HG02943 (cell line): ENCODE measurements around the gene DNAJC1.
A peak's percentile ranks its signal among the peaks of the same experiment; 100 is the strongest.
"Not testable (repeated sequence)": the region's sequence is repeated elsewhere in the genome, so short reads cannot be mapped to it uniquely, and the experiment has no call there.

Experiments
- ATAC-seq: cut with Tn5 transposase; IDR thresholded peaks from one replicate; pipeline ENCODE4 v1.9.1; 2021; ENCODE audit warnings: mild to moderate bottlenecking, low read depth, moderate library complexity; ENCODE audit not compliant: unreplicated experiment

DNAJC1 gene

DNA sequence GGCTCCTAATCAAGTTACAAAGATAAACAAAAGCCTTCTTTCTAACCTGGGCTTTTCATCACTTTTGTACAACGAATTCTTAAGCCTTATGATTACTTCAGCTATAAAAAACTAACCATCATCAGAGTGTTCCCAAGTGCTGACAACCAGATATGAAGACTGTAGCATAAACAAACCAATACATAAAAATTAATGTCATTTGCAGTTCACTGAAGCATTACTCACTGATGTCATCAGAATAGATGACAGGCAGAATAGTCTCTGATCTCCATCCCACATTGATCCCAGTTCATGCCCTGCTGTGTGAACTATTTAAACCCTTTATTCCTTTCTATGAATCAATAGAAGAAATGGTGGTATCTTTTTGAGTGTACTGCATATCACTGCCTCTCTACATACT is 84.4 kb downstream of the DNAJC1 start:
- ATAC-seq, result no peak

DNA sequence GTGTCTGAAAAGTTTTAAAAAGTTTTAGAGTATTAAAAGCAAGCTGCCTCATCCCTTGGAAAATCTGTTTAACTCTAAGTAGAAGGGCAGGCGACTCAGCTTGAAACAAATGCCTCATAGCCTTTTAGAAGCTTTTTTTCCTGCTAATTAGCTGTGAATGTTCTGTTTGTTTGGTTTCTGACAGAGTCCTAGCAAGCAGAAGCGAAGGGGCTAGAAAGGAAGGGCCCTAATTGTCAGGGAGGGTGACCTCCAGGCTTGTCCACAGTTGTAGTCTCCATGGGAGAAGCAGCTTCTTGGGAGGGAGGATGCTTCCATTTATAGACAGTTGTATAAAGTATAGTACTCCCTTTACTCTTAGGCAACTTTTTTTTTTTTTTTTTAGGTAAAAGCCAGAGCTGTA is 90.9 kb downstream of the DNAJC1 start:
- ATAC-seq, result no peak

DNA sequence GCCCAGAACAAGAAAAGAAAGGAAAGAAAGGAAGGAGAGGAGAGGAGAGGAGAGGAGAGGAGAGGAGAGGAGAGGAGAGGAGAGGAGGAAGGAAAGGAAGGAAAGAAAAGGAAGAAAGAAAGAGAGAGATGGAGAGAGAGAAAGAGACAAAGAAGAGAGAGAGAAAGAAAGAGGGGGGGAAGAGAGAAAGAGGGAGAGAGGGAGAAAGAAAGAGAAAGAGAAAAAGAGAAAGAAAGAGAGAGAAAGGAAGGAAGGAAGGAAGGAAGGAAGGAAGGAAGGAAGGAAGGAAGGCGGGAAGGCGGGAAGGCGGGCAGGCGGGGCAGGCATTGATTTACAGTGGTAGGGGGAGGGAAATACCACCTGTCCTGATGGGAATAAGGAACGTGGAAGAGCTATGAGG is 92.7 kb downstream of the DNAJC1 start:
- no peak for ATAC-seq

DNA sequence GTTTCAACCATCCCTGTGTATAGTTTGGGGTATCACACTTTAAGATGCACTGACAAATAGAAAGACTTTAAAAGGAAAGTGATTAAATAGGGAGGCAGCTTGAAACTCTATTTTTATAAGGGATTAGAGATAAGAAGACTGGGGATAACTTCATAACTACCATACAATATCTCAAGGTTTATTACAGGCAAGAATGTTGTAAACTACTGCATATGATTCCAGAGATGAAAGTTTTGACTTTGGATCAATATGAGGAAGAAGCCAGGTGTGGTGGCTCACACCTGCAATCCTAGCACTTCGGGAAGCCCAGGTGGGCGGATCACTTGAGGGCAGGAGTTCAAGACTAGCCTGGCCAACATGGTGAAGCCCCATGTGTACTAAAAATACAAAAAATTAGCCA is 96.1 kb downstream of the DNAJC1 start:
- no peak for ATAC-seq

DNA sequence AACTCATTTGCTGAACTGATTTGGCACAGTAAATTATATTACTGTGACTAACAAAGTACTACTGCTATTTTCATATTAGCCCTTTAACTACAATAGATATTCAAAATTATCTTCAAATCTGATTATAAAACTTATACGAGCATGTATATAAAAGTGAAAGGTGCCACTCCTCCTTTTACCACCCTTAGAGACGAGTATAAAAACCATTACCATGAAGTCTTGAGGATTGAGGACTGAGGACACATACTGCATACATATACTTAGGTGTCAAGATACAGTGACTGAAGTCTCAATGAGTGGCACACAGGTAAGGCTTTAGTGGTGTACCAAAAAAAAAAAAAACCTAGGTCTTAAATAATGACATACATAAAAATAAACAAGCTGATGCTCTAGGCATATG is 98.6 kb downstream of the DNAJC1 start:
- no peak for ATAC-seq

DNA sequence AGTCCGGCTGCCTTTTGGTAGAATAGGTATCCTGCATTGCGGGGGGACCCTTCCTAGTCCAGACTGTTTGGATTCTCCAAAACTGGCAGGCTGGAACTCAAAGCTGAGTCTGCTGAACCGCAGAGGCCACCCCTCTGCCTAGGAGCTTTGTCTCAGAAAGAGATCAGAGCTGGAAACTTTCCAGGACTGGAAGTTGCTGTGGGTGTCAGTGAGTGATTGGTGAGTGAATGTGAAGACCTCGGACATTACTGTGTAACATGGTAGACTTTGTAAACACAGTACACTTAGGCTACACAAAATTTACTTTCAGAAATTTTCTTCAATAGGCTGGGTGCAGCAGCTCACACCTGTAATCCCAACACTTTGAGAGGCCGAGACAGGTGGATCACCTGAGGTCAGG is 103.8 kb downstream of the DNAJC1 start:
- ATAC-seq, result no peak

DNA sequence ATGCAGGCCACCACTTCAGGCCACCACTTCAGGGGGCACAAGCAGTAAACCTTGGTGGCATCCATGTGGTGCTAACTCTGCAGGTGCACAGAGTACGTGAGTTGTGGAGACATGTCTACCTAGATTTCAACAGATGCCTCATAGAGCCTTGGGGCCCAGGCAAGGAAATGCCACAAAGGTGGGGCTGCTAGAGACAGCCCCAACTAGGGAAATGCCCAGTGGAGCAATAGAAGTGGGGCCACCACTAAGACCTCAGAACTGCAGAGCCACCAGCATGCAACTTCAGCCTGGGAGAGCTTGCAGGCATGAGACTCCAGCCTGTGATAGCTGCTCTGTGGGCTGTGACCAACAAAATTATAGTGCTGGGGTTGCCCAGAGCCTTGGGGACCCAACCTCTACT is 107.6 kb downstream of the DNAJC1 start:
- no peak for ATAC-seq

DNA sequence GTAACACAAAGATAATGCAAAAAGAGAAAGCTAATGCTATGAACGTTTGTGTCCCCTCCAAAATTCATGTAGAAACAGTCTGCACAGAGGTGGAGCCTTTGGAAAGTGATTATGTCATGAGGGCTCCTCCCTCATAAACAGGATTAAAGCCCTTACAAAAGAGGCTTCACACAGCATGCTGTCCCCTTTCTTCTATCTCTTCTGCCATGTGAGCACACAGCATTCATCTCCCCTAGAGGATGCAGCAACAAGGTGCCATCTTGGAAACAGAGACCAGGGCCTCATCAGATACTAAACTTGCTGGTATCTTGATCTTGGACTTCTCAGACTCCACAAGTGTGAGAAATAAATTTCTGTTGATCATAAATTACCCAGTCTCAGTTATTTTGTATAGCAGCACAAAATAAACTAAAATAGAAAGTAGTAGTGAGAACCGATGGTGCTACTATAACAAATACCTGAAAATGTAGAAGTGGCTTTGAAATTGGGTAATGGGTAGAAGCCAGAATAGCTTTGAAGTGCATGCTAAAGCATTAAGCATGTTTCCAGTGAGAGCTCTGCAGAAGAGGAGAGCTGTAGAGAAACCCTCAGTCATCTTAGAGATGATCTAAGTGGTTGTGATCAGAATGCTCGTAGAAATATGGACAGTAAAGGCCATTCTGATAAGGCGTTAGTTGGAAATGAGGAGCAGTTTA is 108.7 kb downstream of the DNAJC1 start:
- ATAC-seq, result no peak

DNA sequence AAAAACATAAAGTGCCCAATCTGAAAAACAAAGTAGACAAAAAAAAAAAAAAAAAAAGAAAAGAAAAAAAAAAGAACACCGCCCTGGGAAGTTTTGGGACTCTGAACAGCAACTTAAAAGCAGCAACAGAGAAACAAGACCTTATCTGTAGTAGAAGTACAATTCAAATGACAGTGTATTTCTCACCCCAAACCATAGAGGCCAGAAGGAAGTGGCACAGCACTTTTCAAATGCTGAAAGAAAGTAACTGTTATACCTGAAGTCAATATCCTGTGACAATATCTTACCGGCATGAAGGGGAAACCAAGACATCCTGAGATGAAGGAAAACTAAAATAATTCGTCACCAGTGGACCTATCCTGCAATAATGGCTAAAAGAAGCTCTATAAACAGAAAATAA is 112.1 kb downstream of the DNAJC1 start:
- ATAC-seq, result no peak

DNA sequence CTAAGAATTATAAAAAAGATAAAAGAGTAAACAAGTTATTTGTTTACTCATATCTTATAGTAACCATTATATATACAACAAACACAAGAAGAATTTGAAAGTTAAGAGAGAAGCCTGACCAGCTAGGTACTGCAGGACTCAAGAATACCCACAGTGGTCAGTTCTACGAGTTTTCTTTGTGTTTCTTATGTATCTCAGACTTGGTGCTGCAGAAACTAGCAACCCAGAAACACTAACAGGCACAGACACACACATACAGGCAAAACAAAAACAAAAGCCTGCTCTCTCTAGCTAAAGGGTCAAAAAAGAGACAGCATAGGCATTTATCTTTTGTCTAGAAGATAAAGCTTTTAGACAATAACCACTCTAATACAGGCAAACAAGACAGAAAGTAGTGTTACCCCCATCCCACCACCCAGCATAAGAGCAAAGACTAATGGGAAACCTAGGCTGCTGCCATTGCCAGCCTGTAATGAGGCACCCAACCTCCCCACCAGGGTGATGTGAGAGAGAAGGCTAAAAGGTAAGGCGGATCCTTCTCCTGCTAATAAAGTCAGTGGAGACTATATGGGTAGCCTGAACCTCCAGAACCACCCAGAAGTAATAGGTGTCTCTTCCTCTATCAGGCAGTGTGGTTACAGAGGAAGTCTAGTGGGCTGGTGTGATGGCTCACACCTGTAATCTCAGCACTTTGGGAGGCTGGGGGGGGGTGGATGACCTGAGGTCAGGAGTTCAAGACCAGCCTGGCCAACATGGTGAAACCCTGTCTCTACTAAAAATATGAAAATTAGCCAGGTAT is 113.9 kb downstream of the DNAJC1 start:
- no peak for ATAC-seq

DNA sequence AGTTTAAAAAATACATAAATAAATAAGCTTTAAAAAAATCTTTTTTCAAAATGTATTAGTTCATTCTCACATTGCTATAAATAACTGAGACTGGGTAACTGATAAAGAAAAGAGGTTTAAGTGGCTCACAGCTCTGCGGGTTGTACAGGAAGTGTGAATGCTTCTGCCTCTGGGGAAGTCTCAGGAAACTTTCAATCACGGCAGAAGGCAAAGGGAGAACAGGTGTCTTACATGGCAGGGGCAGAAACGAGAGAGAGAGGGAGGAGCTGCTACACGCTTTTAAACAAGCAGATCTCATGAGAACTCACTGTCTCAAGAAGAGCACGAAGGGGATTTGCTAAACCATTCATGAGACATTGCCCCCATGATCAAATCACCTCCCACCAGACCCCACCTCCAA is 114.6 kb downstream of the DNAJC1 start:
- peak; percentile 97 for ATAC-seq

DNA sequence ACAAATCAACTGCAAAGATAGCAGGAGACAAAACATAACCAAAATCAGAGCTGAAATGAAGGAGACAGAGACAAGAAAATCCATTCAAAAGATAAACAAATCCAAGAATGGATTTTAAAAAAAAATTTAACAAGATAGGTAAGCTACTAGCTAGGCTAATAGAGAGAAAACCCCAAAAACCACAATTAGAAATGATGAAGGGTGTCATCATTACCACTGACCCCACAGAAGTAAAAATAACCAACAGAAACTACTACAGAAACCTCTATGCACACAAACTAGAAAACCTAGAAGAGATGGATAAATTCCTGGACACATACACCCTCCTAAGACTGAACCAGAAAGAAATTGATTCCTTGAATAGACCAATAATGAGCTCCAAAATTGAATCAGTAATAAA is 117.6 kb downstream of the DNAJC1 start:
- ATAC-seq, result no peak

DNA sequence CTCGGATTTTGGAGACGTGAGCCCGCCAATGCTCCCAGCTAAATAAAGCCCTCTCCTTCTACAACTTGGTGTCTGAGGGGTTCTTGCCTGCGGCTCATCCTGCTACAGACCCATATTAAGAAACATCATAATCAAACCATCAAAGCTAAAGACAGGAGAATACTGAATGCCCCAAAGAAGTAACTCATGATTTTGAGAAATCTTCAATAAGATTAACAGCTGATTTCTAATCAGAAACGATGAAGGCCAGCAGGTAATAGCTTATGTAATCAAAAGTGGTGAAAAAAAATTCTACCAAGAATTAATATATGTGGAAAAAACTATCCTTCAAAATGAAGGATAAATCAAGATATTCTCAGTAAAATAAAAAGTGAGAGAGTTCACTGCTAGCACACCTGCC is 130.3 kb downstream of the DNAJC1 start:
- no peak for ATAC-seq

DNA sequence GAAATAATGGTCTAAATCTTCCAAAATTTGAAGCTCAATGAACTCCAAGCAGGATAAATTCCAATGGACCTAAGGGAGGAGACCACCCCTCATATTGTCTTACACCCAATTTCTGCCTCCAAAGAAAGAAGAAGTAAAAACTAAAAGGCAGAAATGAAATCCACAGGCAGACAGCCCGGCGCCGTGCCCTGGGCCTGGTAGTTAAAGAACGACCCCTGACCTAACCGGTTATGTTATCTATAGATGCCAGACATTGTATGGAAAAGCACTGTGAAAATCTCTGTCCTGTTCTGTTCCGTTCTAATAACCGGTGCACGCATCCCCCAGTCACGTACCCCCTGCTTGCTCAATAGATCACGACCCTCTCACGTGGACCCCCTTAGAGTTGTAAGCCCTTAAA is 130.8 kb downstream of the DNAJC1 start:
- ATAC-seq, result not testable (repeated sequence)

DNA sequence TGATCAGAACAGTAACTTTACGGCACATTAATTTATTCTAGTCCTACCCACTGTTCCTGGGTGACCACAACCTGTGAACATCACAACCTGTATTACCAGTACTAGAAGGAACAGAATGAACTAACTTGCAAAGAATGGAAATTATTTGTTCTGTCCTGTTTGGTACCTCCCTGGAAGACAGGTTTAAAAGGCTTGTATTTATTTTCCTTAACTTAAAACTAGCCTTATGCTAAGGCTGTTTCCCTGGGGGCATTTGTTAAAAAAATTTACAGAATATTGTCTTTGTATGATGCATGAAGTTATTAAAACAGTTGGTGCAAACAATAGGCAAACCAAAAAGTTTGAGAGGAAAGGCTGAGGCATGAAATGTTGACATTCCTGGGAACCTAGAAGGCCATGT is 132.7 kb downstream of the DNAJC1 start:
- ATAC-seq, result no peak

DNA sequence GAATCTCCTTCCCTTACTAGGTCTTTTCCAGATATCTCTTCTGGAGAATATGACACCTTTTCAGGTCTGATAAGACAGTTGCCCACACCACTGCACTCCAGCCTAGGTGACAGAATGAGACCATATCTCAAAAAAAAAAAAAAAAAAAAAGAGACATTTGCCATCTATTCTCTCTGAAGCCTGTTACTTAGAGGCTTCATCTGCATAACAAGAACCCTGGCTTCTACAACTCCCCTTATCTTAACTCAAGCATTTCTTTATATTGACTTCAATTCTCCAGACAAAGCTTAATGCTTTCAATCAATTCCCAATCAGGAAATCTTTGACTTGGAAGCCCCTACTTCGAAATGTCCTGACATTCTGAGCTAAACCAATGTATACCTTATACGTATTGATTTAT is 134.4 kb downstream of the DNAJC1 start:
- ATAC-seq, result not testable (repeated sequence)

DNA sequence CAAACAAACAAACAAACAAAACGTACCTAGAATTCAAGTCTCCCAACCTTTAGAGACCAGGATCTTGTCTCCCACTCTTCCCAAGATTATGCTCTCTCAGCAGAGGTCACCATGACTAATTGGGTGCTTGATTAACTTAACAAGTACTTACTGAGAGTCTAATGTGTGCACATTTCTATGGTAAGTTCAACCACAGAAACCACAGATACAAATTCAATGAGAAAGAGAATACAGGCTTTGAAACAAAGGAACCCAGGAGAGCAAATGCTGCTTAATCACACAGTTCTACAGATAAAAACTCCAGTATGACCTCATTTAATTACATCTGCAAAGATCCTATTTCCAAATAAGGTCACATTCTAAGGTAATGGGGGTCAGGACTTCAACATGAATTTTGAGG is 142.8 kb downstream of the DNAJC1 start:
- ATAC-seq, result no peak

DNA sequence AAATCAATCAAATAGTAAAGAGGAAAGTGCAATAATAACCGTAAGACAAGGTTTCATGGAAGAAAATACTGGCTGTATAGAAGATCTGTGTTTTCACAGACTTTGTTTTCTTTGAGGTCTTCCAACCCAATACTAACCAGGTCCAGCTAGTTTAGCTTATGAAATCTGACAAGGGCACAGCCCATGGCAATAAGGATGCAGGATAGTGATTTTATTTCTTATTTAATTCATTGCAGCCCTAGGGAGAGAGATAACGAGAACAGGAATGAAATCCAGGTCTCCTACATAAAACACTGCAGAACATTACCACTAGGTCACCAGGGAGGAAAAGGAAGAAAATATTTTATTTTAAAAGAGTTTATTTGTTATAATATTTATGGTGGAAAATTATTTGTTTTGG is 145.1 kb downstream of the DNAJC1 start:
- no peak for ATAC-seq

DNA sequence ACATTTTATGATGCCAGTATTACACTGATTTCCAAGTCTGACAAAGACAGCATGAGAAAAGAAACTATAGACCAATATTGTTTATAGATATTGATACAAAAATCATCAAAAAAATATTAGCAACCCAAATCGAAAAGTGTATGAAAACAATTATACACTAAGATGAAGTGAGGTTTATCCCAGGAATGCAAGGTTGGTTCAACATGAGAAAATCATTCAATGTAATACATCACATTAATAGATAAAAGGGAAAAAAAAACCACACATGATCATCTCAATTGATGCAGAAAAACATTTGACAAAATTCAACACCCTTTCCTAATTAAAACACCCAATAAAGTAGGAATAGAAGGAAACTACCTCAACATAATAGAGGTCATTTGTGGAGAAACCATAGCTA is 153.9 kb downstream of the DNAJC1 start:
- no peak for ATAC-seq

DNA sequence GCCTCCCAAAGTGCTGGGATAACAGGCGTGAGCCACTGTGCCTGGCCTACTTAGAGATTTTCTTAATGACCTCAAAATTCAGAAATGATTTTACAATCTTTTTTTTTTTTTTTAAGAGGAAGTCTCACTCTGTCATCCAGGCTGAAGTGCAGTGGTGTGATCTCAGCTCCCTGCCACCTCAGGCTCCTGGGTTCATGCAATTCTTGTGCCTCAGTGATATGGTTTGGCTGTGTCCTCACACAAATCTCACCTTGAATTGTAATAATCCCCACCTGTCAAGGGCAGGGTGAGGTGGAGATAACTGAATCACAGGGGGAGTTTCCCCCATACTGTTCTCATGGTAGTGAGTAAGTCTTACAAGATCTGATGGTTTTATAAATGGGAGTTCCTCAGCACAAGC is 159.9 kb downstream of the DNAJC1 start:
- ATAC-seq, result no peak

DNA sequence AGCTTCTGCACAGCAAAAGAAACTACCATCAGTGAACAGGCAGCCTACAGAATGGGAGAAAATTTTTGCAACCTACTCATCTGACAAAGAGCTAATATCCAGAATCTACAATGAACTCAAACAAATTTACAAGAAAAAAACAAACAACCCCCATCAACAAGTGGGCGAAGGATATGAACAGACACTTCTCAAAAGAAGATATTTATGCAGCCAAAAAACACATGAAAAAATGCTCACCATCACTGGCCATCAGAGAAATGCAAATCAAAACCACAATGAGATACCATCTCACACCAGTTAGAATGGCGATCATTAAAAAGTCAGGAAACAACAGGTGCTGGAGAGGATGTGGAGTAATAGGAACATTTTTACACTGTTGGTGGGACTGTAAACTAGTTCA is 162.3 kb downstream of the DNAJC1 start:
- not testable (repeated sequence) for ATAC-seq

DNA sequence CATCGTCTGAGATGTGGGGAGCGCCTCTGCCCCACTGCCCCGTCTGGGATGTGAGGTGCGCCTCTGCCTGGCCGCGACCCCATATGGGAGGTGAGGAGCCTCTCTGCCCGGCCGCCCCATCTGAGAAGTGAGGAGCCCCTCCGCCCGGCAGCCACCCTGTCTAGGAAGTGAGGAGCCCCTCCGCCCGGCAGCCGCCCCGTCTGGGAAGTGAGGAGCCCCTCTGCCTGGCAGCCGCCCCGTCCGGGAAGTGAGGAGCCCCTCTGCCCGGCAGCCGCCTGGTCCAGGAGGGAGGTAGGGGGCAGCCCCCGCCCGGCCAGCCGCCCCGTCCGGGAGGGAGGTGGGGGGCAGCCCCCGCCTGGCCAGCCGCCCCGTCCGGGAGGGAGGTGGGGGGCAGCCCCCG is 166.0 kb downstream of the DNAJC1 start:
- not testable (repeated sequence) for ATAC-seq
